GM18909 (cell line): ENCODE measurements around the gene NOTO.
"Not testable (repeated sequence)": the region's sequence is repeated elsewhere in the genome, so short reads cannot be mapped to it uniquely, and the experiment has no call there.

ENCODE experiments used
- ATAC-seq: cut with Tn5 transposase; IDR thresholded peaks from one replicate; pipeline ENCODE4 v1.9.1; 2021; ENCODE audit warnings: mild to moderate bottlenecking; ENCODE audit not compliant: unreplicated experiment, poor library complexity

NOTO gene

GRCh38 chr2:73197579-73197978 is 4.8 kb upstream of the NOTO start:
- ATAC-seq = no peak

- not testable (repeated sequence) for ATAC-seq
Observed at GRCh38 chr2:73200281-73200680, 2.1 kb upstream of the NOTO start.

- ATAC-seq = no peak
Observed at GRCh38 chr2:73203055-73203681, 794 bp downstream of the NOTO start.

GRCh38 chr2:73205611-73206010 is 3.2 kb downstream of the NOTO start:
- no peak for ATAC-seq

- no peak for ATAC-seq
Observed at GRCh38 chr2:73208258-73208657, 5.9 kb downstream of the NOTO start.

- no peak for ATAC-seq
Observed at GRCh38 chr2:73210019-73210418, 7.6 kb downstream of the NOTO start.

- ATAC-seq = no peak
Observed at GRCh38 chr2:73210696-73211095, 8.3 kb downstream of the NOTO start.

GRCh38 chr2:73212098-73212447 is 9.7 kb downstream of the NOTO start:
- ATAC-seq = no peak

- ATAC-seq = peak; percentile 72
Observed at GRCh38 chr2:73212448-73213176, 10.2 kb downstream of the NOTO start.

GRCh38 chr2:73214120-73215035 is 12.0 kb downstream of the NOTO start, which contains the start of gene SMYD5:
Gene SMYD5, plus strand, starts transcription at chr2:73214245. Its CDS starts 22 bp downstream, at chr2:73214267.
- peak; percentile 94 for ATAC-seq

GRCh38 chr2:73215254-73215653 is 12.9 kb downstream of the NOTO start:
- ATAC-seq = no peak

- no peak for ATAC-seq
Observed at GRCh38 chr2:73217160-73217559, 14.8 kb downstream of the NOTO start.

- no peak for ATAC-seq
Observed at GRCh38 chr2:73217826-73218225, 15.5 kb downstream of the NOTO start.

- ATAC-seq = no peak
Observed at GRCh38 chr2:73218298-73218697, 15.9 kb downstream of the NOTO start.

GRCh38 chr2:73223821-73224220 is 21.4 kb downstream of the NOTO start:
- no peak for ATAC-seq

- ATAC-seq = no peak
Observed at GRCh38 chr2:73225513-73226360, 23.4 kb downstream of the NOTO start.

- ATAC-seq = no peak
Observed at GRCh38 chr2:73227086-73227485, 24.7 kb downstream of the NOTO start.

GRCh38 chr2:73228631-73229030 is 26.3 kb downstream of the NOTO start:
- ATAC-seq = no peak

GRCh38 chr2:73232403-73233153 is 30.2 kb downstream of the NOTO start:
- ATAC-seq = peak; percentile 9
